ENCODE measurements around the gene RASIP1.
"Not testable (repeated sequence)": the region's sequence is repeated elsewhere in the genome, so short reads cannot be mapped to it uniquely, and the experiment has no call there.

Gene RASIP1

DNA sequence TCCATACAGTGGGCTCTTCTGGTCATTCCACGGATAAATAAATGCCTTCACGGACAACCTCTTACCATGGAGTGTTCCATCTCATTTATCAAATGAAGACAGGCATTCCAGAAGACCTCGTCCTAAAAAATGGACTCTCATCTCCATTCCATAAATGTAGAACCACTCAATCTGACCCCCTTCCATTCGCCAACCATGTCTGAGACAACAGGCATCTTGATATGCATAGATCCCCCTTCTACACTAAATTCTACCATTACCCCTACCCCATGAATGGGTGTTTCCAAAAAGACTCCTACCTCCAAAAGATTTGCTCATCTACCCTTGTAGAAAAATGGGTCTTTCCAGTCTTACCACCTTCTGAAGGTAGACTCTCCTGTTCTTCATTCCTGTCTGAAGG is 9.0 kb downstream of the RASIP1 start:
- DNase-seq = no peak

DNA sequence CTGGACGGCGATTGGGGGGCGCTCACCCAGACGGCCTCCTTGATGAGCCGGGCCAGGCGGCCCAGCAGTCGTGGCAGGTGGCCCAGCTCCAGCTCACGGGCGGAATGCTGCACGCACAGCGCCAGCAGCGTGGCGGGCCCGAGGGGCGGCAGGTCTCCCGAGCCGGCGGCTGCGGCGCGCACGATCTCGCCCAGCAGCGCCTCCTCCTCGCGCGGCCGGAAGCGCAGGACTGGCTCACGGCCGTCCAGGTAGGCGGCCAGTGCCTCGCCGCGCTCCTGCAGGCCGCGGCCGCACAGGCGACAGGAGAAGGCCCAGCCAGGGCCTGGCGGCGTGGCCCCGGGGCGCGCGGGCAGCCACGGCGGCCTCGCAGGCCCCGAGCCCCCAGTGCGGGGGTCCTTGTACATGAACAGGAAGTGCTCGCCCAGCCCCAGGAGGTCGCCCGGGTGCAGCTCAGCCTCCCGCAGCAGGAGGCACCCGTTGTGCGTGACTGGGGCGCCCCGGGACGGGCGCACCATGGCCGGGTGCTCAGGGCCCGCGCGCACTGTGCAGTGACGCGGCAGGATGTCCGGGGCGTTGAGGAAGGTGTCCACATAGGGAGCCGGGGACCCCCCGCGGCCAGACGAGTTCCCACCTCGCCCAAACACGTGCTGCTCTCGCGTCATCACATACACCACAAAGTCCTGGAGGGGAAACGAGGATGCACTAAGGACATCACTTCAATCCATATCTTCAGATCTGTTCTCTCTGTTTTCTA is 11.3 kb downstream of the RASIP1 start:
- DNase-seq = no peak

DNA sequence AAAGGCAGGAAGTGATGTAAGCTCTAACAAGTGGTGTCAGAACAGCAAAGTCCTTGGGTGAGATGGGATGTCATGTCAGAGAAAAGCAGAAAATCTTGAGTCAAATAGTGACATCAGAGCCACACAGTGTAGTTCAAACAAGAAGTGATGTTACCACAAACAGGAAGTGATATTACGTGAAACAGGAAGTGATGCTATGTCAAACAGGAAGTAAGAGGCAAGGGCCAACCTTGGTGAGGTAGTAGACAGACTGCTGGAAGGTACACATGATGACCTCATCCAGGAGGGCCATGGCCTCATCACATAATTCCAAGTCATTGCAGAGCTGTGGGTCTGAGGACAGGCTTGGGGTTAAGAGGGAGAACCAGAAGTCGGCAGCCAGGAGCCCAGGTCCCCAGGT is 13.9 kb downstream of the RASIP1 start:
- DNase-seq = no peak

DNA sequence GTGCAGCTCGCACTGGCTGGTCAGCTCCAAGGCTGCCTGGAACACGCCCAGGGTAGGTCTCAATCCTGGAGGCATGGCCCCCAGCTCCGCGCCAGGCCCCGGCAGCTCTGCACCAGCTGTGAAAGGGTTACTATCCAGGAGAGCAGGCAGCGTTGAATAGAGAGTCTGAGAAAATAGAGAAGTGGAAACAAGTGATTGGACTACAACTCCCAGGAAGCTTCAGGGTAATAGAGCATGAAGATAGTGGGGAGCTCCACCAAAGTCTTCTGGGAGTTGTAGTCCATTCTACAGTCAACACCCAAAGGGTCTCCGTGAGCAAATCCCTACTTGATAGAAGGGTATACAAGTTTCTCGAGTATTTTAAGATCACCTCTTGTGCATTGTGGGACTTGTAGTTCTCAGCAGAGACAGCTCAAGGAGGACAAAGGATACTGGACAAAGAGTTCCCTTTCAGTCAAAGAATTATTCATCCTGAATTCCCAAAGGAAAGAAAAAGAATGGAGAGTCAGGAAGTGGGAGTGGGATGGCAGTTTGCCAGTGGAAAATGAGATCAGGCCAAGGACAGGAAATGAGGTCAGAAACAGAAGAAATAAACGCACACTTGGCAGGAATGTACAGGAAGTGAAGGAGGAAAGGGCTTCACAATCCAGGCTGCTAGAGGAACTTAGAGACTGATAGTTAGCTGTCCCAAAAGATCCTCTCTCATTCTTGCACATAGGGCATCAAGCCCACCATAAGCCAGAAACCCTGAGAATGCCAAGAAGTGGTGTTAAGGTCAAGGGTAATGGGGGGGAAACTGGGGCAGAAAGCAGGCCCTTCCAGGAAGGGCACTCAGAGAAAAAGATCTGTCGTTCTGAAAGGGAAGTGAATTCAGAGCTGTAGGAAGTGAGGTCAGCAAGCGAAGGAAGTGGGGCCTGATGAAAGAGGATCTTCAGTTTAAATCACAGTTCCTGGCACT is 15.3 kb downstream of the RASIP1 start:
- peak; percentile 45 for DNase-seq

DNA sequence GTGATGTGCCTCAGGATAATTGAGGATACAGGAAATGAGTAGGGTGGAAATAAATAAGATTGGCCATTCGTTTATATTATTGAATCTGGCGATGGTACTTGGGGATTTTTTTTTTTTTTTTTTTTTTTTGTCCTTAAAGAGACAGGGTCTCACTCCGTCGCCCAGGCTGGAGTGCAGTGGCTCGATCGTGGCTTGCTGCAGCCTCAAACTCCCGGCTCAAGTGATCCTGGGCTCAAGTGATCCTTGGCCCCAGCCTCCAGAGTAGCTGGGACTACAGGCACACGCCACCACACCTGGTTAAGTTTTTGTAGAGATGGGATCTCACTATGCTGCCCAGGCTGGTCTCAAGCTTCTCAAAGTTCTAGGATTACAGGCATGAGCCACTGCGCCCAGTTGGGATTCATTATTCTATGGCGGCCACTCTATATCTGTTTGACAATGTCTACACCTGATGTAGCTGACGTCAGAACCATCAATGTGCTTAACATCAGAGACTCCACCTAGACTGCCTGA is 18.2 kb downstream of the RASIP1 start:
- no peak for DNase-seq

DNA sequence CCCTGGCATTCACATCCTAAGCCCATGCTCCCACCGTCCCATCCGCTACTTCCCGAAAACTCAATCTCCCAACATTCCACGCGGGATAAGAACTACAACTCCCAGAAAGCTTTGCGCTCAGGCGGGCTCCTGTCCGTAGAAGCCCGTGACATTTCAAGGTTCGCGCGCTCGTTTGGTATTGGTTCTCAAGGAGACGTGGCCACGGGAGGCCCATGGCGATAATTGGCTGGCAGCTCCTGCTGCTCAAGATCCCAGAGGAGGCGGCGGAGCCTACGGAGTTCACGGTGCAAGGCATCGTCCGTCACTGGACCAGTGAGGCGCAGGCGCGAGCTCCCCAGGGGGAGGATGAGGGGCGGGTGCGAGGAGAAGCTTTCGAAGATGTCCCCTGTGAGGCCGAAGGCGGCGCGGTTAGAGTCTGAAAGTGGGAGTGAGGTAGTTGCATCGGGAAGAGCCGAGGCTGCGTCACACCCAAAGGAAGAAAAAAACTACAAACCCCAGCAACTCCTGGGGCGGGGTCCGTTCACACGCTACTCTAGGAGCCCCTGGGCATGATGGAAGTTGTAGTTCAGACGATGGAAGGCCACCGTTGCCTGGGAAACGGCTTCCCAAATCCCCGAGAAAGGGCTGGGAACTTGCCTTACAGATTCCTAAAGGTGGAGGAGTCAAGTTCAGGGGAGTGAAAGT is 19.7 kb downstream of the RASIP1 start:
- DNase-seq = peak; percentile 97

DNA sequence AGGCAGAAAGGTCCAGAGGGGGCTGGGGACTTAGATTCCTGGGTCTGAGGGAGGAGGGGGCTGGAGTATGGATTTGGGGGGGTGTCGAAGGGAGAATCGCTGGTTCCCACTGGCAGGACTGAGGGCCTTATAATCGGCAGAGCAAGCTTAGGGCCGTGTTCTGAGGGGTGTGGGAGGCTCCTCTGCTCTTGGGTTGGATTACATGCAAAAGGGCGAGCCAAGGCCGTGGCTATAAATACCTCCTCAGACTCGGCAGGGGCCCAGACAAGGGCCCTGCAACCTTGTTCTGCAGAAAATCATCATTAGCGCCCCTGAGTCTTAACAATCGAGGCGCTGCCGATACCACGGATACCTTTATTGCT is 20.2 kb downstream of the RASIP1 start:
- no peak for DNase-seq

DNA sequence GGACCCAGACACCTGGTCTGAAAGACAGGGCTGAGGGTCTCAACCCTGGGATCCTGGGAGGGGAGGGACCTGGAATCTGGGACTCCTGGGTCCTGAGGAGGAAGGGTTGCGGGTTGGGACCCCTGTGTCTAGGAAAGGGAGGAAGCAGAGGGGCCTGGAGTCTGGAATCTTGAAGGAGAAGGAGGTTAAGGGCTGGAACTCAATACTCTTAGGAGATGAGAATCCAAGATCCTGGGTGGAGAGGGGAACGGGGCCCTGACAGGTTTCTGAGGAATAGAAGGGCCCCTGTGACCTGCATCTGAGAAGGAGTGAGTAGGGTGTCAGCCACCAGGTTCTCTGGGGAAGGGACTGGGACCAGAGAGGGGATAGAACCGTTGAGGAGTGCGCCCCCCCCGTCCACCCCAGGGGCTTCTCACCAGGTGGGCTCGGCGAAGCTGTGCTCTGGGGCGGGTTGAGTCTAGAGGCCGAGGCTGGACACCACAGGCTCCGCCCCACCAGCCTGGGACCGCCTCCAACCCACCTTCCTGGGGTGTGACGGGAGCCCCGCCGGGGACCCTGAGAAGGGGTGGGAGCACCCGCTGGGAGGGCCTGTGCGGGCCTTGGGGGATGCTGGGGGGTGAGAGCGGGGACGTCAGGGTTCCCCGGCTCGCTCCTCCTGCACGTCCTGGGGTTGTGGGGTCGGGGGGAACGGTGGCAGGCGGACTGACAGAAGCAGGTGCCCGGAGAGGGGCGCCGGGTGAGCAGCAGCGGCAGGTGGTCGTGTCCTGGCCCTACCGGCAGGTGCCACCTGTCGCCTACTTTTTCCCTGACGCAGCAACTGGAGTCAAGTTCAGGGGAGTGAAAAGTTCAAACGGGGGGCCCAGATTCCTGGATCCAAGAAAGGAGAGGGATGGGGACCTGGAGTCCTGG is 20.9 kb downstream of the RASIP1 start, which contains the start of gene MAMSTR:
TSS of gene MAMSTR (minus strand) at position 463 of the 909 bp plus-strand sequence. CDS start 694 bp downstream, outside the sequence.
- DNase-seq = no peak

DNA sequence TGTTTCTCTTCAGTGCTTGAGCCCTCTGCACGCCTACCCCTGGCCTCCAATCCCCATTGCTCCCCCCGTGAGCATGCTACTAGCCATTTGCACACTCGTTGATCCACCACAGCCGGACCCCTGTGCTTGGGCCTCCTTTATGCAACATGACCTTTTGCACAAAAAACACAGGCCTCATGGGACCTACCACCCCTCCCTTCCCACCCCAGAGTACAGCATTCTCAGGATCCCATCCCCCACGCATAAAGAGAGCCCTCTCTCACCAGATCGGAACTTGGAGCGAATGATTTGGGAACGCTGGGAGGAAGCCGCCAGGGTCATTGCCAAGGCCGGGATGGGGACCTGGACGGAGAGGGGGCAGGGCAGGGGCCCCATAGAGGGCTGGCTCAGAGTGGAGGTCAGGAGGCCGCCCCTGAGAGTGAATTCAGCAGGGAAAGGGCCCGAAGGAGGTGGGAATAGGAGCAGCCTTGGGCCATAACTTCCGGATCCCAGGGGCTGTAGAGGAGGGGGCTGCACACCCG is 21.6 kb downstream of the RASIP1 start:
- no peak for DNase-seq

DNA sequence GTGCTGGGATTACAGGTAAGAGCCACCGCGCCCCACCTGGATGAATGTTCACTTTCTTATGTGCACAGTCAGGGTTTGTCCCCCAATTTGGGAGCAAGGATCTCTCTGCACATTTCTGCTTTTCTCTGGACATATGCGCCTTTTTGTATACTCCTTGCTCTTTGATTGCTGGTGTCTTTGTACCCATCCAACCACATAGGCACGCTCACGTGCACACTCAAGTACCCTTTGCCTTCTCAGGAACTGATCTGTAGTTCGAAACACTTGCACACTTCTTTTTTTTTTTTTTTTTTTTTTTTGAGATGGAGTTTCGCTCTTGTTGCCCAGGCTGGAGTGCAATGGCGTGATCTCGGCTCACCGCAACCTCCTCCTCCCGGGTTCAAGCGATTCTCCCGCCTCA is 22.3 kb downstream of the RASIP1 start:
- DNase-seq = not testable (repeated sequence)

DNA sequence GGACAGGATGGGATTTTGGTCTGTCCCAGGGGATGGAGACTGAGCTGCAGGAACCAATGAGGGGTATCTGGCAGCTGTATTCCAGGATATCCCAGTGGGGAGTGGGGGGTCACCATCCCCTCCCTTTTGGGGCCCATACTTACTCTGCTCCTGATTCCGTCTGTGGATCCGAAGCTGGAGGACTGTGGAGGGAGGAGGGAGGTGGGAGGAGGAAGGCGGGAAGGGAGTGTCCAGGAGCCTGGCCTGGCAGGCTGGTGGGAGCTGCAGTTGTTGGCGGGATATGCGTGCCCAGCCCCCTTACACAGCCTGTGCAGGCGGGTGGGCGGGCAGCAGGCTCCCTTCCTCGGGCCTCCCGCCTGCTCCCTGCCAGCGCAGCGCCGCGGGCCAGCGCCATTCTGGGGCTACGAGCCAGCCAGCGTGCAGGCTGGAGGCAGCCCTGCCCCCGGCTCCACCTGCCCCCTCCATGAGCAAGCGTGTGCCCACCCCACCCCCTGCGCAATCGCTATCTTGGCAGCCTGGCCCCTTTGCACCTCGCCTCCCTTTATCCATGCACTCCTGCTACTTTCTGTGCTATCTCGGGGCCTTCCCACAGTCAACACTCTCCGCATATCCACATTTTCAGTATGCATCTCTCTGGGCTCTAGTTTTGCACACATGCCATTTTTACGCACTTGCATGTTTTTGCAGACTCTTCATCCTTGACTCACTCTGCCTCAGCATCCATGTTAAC is 23.7 kb downstream of the RASIP1 start:
- DNase-seq = peak; percentile 11

DNA sequence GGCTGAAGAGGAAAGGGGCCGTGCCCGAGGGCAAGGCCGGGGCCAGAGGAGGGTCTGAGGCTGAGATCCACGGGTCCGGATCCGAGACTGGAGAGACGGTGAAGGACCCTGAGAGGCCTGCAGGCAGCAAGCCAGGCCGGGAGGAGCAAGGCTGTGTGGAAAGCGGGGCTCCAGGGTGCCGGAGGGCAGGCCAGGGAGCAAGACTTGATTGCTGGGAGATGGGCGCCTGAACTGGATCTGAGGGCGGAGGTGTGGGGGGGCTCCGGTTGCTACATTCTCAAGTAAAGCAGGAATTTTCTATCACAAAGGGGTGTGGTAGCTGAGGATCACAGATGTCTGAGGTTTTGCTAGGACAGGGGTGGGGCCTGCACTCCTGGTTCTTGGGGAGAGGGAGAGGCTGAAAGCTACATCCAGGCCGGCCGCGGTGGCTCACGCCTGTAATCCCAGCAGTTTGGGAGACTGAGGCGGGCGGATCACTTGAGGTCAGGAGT is 24.7 kb downstream of the RASIP1 start:
- DNase-seq = no peak

DNA sequence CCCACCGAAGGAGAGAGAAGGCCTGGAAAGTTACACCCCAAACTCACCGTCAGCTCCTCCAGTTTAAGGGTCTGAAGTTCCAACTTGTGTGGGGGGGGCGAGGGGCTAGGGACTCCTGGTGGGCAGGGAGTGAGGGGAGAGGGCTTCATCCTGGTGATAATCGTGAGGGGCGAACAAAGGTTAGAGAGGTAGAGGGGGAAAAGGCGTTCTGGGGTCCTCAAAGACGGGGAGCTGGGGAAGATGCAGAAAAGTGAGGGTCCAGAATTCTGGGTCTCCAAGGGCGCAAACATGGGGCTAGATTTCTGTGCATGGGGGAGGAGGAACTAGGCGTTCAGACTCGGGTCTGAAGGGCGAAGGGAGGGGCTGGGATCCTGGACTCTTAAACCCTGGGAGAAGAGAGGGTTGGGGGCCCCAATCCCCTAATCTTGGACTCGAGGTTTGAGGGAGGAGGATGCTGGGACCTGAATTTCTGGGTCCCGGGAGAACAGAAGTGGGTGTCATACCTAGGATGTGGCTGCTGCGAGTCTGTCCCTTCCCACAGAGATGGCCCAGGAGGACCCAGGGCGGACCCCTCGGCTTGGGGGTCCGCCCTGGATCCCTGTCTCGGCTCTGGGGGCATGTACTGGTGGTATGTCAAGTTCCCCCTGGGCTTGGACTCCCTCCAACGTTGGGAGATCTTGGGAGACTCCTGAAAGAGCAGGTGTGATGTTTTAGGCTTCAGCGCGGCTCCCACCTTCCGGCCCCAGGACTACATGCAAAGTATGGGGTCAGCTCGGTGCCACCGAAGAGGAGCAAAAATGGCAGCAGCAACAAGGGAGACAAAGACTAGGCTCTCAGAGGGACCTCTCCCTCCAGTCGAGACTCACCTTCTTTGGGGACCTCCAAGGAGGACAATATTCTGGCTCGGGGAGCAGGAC is 25.4 kb downstream of the RASIP1 start:
- no peak for DNase-seq

DNA sequence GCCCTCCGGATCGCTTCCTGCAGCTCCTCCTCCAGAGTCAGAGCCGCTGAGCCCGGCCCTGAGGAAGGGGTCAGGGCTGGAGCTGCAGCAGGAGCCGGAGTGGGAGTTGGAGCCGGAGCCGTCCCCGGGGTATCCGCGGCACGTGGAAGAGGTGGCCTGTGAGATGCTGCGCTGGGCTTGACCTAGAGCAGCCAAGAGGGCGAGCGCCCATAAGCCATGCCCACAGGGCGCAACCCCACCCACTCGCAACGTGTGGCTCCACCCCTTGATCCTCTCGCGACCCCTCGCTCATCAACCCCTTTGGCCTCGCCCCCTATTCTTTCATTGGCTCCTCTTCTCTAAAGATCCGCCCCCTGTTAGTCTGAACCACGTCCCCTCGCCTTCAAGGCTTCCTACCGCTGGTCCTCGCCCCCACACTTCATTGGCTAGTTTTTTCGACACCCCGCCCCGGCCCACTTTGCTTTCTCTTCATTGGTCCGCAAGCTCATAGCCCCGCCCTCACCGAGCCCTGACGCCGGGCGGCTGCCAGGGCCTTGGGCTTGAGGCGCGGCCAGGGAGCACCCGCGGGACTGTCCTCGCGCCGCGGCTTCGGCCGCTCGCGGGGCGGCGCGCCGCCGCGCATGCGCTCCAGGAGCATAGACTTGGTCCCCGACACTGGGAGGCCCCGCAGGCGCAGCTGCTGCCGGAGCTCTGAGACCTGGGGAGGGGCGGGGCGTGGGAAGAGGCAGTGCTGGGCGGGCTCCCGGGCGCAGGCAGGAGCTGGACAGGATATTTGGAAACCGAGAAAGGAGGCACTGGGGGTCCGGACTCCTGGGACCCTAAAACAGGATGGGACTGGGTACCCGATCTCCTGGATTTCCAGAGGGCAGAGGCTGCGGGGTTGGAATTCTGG is 26.3 kb downstream of the RASIP1 start:
- DNase-seq = peak; percentile 99

DNA sequence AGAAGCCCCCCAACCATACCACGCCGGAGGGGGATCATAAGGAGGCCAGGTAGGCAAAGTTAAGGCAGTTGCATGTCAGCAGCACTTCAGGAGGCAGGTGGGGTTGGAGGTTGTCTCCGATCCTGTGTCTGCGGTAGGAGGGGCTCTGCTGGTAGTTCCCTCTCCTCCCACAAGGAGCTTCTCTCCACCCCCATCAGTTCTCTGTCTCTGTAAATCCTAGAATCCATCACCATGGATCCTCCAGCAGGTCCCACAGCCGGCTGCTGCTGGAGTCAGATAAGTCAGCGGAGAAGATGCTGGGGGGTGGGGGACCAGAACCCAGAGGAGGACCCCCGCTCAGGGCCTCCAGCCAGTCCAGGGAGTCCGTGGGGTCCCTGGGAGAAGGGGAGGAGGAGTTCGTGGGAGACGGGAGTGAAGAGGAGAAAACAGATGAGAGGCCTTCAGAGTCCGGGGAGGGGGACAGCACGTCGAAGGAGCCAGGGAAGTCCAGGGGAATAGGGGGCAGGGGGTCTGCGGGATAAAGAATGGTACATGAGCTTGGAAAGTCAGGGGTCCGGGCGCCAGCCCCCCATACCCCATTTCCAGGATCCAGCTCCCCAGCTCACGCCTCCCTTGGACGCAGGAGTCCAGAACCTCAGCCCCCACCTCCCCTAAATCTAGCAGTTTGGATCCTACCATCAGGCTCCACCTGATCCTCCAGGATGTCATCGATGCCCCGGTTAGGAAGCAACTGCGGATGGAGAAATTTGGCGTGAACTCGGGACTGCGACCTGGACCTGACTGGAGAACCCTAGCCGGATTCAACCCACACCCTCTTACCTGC is 27.2 kb downstream of the RASIP1 start:
- DNase-seq = peak; percentile 45

DNA sequence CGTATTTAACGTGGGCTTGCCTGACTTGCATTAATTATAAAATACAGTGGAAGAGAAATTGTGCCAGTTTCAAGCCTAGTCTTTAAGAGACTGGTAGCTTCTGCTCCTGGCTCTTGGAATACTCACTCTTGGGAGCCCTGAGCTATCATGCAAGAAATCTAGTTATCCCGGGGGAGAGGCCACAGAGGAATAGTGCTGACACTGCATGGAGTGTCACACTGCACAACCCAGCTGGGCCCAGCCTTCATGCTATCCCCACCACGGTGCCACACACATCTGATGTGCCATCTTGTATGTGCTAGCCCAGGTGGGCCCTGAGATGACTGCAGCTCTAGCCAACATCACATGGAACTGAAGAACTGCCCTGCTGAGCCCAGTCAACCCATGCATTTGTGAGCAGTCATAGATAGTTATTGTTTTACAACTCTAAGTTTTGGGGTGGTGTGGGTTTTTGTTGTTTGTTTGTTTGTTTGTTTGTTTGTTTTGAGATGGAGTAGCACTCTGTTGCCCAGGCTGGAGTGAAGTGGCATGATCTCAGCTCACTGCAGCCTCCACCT is 29.2 kb downstream of the RASIP1 start:
- DNase-seq = no peak

DNA sequence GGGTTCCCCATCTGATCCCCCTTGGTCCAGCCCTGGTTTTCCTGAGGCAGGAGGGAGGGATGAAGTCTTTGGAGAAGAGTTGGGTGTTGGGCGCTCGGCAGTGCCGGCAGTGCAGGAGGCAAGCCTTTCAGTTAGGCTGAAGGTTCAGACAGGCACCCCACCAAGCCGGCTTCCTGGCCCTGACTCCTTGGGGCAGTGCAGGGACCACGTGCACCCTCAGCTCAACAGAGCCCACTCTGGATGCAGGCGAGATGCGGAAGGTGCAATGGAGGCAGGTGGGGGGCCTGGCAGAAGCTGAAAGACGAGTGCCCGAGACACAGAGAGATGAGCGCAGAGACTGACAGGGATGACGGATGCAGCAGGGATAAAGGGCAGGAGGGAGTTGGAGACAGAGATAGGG is 31.9 kb downstream of the RASIP1 start:
- no peak for DNase-seq
